GM12891 (cell line): ENCODE results near the gene IFNA7.
"Not testable (repeated sequence)": the region's sequence is repeated elsewhere in the genome, so short reads cannot be mapped to it uniquely, and the experiment has no call there.

Experiments
- DNase-seq: peaks from one replicate; pipeline ENCODE4 v3.0.0; 2011; ENCODE audit warnings: low spot score; ENCODE audit not compliant: insufficient read length
- FAIRE-seq: peaks from 2 replicates; lab custom pipeline; 2011; peaks lifted over from hg19 to GRCh38; lab: Jason Lieb, UNC
- PAX5 ChIP-seq: IDR thresholded peaks from 2 replicates; pipeline ENCODE4 v1.6.1; 2011; ENCODE audit warnings: low read length, moderate library complexity, mild to moderate bottlenecking; ENCODE audit not compliant: insufficient read depth, severe bottlenecking
- POLR2A ChIP-seq: IDR thresholded peaks from 2 replicates; pipeline ENCODE4 v1.6.1; 2011; ENCODE audit warnings: low read depth, low read length, control low read depth
- POLR2AphosphoS5 ChIP-seq: IDR thresholded peaks from 2 replicates; pipeline ENCODE4 v1.6.1; 2011; ENCODE audit warnings: low read depth, low read length, control low read depth
- POU2F2 ChIP-seq: IDR thresholded peaks from 2 replicates; pipeline ENCODE4 v1.6.1; 2011; ENCODE audit warnings: low read depth, mild to moderate bottlenecking, control low read depth, low read length, moderate library complexity
- SPI1 ChIP-seq: IDR thresholded peaks from 2 replicates; pipeline ENCODE4 v1.6.1; 2011; ENCODE audit warnings: low read depth, low read length, control low read depth
- TAF1 ChIP-seq: IDR thresholded peaks from 2 replicates; pipeline ENCODE4 v1.6.1; 2011; ENCODE audit warnings: low read depth, low read length, control low read depth

IFNA7 gene

DNA sequence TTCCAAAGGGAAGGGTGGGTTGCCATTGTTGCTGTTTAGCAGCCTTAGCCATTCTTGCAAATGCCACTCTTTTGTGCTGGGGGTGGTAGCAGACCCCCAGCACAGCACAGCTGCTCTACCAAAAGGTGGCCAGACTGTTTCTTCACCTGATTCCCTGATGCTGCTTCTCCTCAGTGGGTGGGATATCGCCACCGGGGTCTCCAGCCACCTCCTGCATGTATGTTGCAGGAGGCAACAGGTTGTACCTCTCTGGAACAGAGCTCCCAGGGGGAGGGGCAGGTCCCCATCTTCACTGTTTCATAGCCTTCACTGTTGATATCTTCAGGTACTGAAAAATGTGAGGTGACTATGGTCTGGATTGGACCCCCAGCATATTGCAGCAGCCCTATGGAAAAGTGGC is 8.8 kb upstream of the IFNA7 start:
- FAIRE-seq, DNase-seq: not testable (repeated sequence)

GRCh38 chr9:21210311-21210710 is 8.3 kb upstream of the IFNA7 start:
- no peak for DNase-seq
- TF ChIP-seq SPI1 (no peak), TAF1 (no peak), POLR2AphosphoS5 (no peak), POU2F2 (no peak), POLR2A (no peak), PAX5 (no peak)
- FAIRE-seq = no peak

GRCh38 chr9:21207043-21207442 is 5.0 kb upstream of the IFNA7 start, which contains the start of gene IFNA10:
Gene IFNA10 (minus strand): TSS chr9:21207143. CDS start chr9:21207097, 46 bp downstream.
- DNase-seq, FAIRE-seq: not testable (repeated sequence)

GRCh38 chr9:21205204-21205603 is 3.2 kb upstream of the IFNA7 start:
- no peak for FAIRE-seq
- TF ChIP-seq POU2F2 (no peak), TAF1 (no peak), SPI1 (no peak), PAX5 (no peak), POLR2AphosphoS5 (no peak), POLR2A (no peak)
- DNase-seq = no peak

GRCh38 chr9:21194867-21195776 is 6.9 kb downstream of the IFNA7 start:
- DNase-seq = not testable (repeated sequence)
- peak; percentile 68 for FAIRE-seq

- FAIRE-seq, DNase-seq: not testable (repeated sequence)
Observed at GRCh38 chr9:21187487-21187886, 14.5 kb downstream of the IFNA7 start, which contains the start of gene IFNA4. Gene IFNA4 (minus strand): TSS chr9:21187587. CDS start chr9:21187531, 56 bp downstream.

DNA sequence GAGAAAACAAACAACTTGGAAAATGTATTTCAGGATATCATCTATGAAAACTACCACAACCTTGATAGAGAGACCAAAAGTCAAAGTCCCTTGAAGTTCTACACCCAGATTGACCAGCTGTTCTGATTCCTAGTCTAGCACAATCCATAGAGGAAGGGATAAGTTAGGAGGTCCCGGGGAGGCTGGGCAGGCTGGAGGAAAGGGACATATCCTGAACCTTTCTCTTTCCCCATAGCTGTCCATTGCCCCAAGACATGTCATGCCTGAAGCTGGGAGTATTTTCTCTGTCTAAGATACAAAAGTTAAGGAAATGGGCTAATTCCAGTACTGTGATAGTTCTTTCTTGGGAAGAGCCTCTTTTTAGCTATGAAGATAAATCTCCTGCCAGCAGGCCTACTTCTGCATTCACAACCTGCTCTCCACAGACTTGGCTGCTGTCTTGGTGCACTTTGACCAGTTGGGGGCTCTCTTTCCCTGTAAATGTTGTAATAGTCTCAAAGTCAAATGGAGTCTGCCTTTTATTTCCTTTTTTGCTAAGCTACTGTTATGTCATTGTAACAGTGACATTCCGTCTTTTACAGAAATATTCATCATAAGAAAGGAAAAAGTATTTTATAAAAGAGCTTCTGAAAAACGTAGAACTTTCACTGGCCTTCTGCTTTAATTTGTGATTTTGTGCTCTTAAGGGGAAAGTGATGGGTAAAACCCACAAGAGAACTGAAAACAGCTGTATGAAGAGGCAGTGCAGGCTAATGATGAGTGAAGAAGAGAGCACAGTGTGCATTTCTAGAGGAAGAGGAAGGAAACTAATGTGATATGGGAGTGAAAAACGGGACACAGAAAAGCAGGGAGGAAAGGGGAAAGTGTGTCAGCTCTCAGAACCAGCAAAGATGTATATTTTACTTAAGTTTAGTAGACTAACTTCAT is 18.9 kb downstream of the IFNA7 start:
- TF ChIP-seq SPI1 = peak; percentile 17; the same call in 1 of the 2 replicates
- not testable (repeated sequence) for DNase-seq
- FAIRE-seq = peak; percentile 40

GRCh38 chr9:21174671-21175070 is 27.3 kb downstream of the IFNA7 start:
- no peak for FAIRE-seq
- no peak for DNase-seq
- no peak for TF ChIP-seq POLR2AphosphoS5
- TF ChIP-seq POLR2A = no peak
- TF ChIP-seq PAX5 = no peak
- TF ChIP-seq SPI1 = no peak
- TF ChIP-seq TAF1 = no peak
- TF ChIP-seq POU2F2 = no peak

GRCh38 chr9:21172156-21172555 is 29.8 kb downstream of the IFNA7 start:
- no peak for FAIRE-seq
- DNase-seq = no peak
- no peak for TF ChIP-seq PAX5

DNA sequence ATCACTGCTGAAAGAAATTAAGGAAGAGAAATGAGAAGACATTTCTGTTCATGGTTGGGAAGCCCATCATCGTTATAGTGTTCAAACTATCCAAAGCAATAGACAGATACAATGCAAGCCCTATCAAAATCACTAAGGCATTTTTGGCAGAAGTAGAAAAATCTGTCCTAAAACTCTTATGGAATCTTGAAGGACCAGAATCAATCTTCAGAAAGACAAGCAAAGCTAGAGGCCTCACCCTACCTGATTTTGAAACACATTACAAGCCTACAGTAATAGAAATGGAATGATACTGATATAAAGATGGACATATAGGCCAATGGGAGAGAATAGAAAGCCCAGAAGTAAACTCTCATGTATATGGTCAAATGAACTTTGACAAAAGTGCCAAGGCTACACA is 30.7 kb downstream of the IFNA7 start:
- DNase-seq = no peak
- no peak for TF ChIP-seq PAX5
- TF ChIP-seq POLR2A = no peak
- no peak for TF ChIP-seq SPI1
- no peak for TF ChIP-seq POLR2AphosphoS5
- TF ChIP-seq POU2F2 = no peak
- TF ChIP-seq TAF1 = no peak
- FAIRE-seq = no peak

- DNase-seq, FAIRE-seq: not testable (repeated sequence)
Observed at GRCh38 chr9:21166560-21166959, 35.4 kb downstream of the IFNA7 start, which contains the start of gene IFNA21. Gene IFNA21 (minus strand): TSS chr9:21166660. CDS start chr9:21166612, 48 bp downstream.
